Ishikawa (cell line): Measurements from ENCODE around the gene MKRN1.

Source experiments
- CEBPB ChIP-seq: IDR thresholded peaks from 2 replicates; pipeline ENCODE4 v1.6.1; 2012
- EGR1 ChIP-seq: IDR thresholded peaks from 2 replicates; pipeline ENCODE4 v1.6.1; 2012
- EP300 ChIP-seq: IDR thresholded peaks from 2 replicates; pipeline ENCODE4 v1.6.1; 2012; ENCODE audit warnings: borderline replicate concordance
- MAX ChIP-seq: IDR thresholded peaks from 2 replicates; pipeline ENCODE4 v1.6.1; 2012
- RAD21 ChIP-seq: IDR thresholded peaks from 2 replicates; pipeline ENCODE4 v1.6.1; 2012; ENCODE audit warnings: low read depth
- REST ChIP-seq: IDR thresholded peaks from 2 replicates; pipeline ENCODE4 v1.6.1; 2012; ENCODE audit warnings: low read depth, mild to moderate bottlenecking
- TAF1 ChIP-seq: IDR thresholded peaks from 2 replicates; pipeline ENCODE4 v1.6.1; 2012; ENCODE audit warnings: low read depth, mild to moderate bottlenecking
- ZBTB7A ChIP-seq: IDR thresholded peaks from 2 replicates; pipeline ENCODE4 v1.6.1; 2012; ENCODE audit warnings: low read depth

- TF ChIP-seq TAF1: no peak
- no peak for TF ChIP-seq EGR1
- no peak for TF ChIP-seq EP300
- no peak for TF ChIP-seq CEBPB
- TF ChIP-seq ZBTB7A: no peak
- no peak for TF ChIP-seq RAD21
- no peak for TF ChIP-seq MAX
- no peak for TF ChIP-seq REST
Observed at GRCh38 chr7:140484951-140485499, 5.7 kb upstream of the MKRN1 start.
